ENCODE measurements around the gene VLDLR.

VLDLR gene

GRCh38 chr9:2642068-2642467, 20.5 kb downstream of the VLDLR start:
- DNase-seq (ENCODE audit: low read depth, low spot score) = no peak
- no peak overlapping the region for H3K4me3 ChIP-seq (ENCODE audit: low read length)

GRCh38 chr9:2645569-2645968, 24.0 kb downstream of the VLDLR start:
- H3K4me3 ChIP-seq (ENCODE audit: low read length) = no peak overlapping the region
- no peak for DNase-seq (ENCODE audit: low read depth, low spot score)

- DNase-seq (ENCODE audit: low read depth, low spot score) = peak; percentile 80
- no peak overlapping the region for H3K4me3 ChIP-seq (ENCODE audit: low read length)
These were observed 33.9 kb downstream of the VLDLR start for GRCh38 chr9:2655411-2655901.

GRCh38 chr9:2657427-2657826, 35.8 kb downstream of the VLDLR start:
- DNase-seq (ENCODE audit: low read depth, low spot score) = peak; percentile 79
- H3K4me3 ChIP-seq (ENCODE audit: low read length) = no peak overlapping the region

- DNase-seq (ENCODE audit: low read depth, low spot score) = no peak
These were observed 40.9 kb downstream of the VLDLR start for GRCh38 chr9:2662496-2662895.

GRCh38 chr9:2663461-2664173, 42.0 kb downstream of the VLDLR start:
- no peak overlapping the region for H3K4me3 ChIP-seq (ENCODE audit: low read length)
- no peak for DNase-seq (ENCODE audit: low read depth, low spot score)

More at GRCh38 chr9:2662496-2662895, 40.9 kb downstream of the VLDLR start:
- no peak overlapping the region for H3K4me3 ChIP-seq (ENCODE audit: low read length)

GRCh38 chr9:2664174-2665065, 42.8 kb downstream of the VLDLR start:
- H3K4me3 ChIP-seq (ENCODE audit: low read length) = no peak overlapping the region
- no peak for DNase-seq (ENCODE audit: low read depth, low spot score)

- no peak overlapping the region for H3K4me3 ChIP-seq (ENCODE audit: low read length)
- no peak for DNase-seq (ENCODE audit: low read depth, low spot score)
These were observed 45.0 kb downstream of the VLDLR start for GRCh38 chr9:2666569-2666968.

GRCh38 chr9:2673161-2673560, 51.6 kb downstream of the VLDLR start:
- H3K4me3 ChIP-seq (ENCODE audit: low read length) = no peak overlapping the region
- no peak for DNase-seq (ENCODE audit: low read depth, low spot score)

GRCh38 chr9:2674141-2674824, 52.7 kb downstream of the VLDLR start:
- no peak overlapping the region for H3K4me3 ChIP-seq (ENCODE audit: low read length)
- no peak for DNase-seq (ENCODE audit: low read depth, low spot score)

GRCh38 chr9:2675834-2676233, 54.2 kb downstream of the VLDLR start:
- H3K4me3 ChIP-seq (ENCODE audit: low read length) = no peak overlapping the region
- no peak for DNase-seq (ENCODE audit: low read depth, low spot score)

GRCh38 chr9:2676466-2676865, 54.9 kb downstream of the VLDLR start:
- DNase-seq (ENCODE audit: low read depth, low spot score) = no peak

GRCh38 chr9:2677915-2678889, 56.6 kb downstream of the VLDLR start:
- DNase-seq (ENCODE audit: low read depth, low spot score) = no peak
- no peak overlapping the region for H3K4me3 ChIP-seq (ENCODE audit: low read length)

More at GRCh38 chr9:2676466-2676865, 54.9 kb downstream of the VLDLR start:
- no peak overlapping the region for H3K4me3 ChIP-seq (ENCODE audit: low read length)

- no peak for DNase-seq (ENCODE audit: low read depth, low spot score)
- H3K4me3 ChIP-seq (ENCODE audit: low read length) = no peak overlapping the region
These were observed 57.4 kb downstream of the VLDLR start for GRCh38 chr9:2679011-2679410.

- DNase-seq (ENCODE audit: low read depth, low spot score) = no peak
- no peak overlapping the region for H3K4me3 ChIP-seq (ENCODE audit: low read length)
These were observed 60.4 kb downstream of the VLDLR start for GRCh38 chr9:2681981-2682380.

GRCh38 chr9:2686911-2687310, 65.3 kb downstream of the VLDLR start:
- no peak for DNase-seq (ENCODE audit: low read depth, low spot score)
- no peak overlapping the region for H3K4me3 ChIP-seq (ENCODE audit: low read length)

- H3K4me3 ChIP-seq (ENCODE audit: low read length) = no peak overlapping the region
- no peak for DNase-seq (ENCODE audit: low read depth, low spot score)
These were observed 67.0 kb downstream of the VLDLR start for GRCh38 chr9:2688636-2689035.

- no peak for DNase-seq (ENCODE audit: low read depth, low spot score)
- H3K4me3 ChIP-seq (ENCODE audit: low read length) = no peak overlapping the region
These were observed 69.6 kb downstream of the VLDLR start for GRCh38 chr9:2691212-2691611.

GRCh38 chr9:2691626-2692025, 70.0 kb downstream of the VLDLR start:
- H3K4me3 ChIP-seq (ENCODE audit: low read length) = no peak overlapping the region

More at GRCh38 chr9:2691626-2692025, 70.0 kb downstream of the VLDLR start:
- no peak for DNase-seq (ENCODE audit: low read depth, low spot score)

Data from Jurkat, Clone E6-1 (cell line).